HG03571 (cell line): Measurements from ENCODE around the gene SYMPK.
A peak's percentile ranks its signal among the peaks of the same experiment; 100 is the strongest.
"Not testable (repeated sequence)": the region's sequence is repeated elsewhere in the genome, so short reads cannot be mapped to it uniquely, and the experiment has no call there.

ENCODE experiments used
- ATAC-seq: cut with Tn5 transposase; IDR thresholded peaks from one replicate; pipeline ENCODE4 v1.9.1; 2021; ENCODE audit not compliant: unreplicated experiment

The SYMPK gene

DNA sequence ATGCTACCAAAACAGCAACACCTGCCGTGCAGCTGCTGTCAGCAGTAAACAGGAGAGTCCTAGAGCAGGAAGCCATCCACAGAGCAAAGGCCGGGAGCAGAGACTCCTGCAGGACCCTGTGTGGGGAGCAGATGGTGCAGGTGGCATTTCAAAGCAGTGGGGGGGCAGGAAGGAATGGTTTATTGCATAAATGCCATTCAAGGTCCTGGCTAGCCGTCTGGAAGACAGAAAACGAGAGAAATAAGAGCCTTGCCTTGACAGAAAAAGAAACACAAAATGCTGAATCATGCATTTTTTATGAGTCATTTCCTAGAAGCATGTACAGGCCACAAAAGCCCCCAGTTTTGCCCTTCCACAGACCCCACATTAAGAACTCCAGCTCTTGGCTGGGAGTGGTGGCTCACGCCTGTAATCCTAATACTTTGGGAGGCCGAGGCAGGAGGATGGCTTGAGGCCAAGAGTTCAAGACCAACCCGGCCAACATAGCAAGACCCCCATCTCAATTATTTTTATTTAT lies 53.2 kb downstream of the SYMPK start:
- ATAC-seq = no peak

DNA sequence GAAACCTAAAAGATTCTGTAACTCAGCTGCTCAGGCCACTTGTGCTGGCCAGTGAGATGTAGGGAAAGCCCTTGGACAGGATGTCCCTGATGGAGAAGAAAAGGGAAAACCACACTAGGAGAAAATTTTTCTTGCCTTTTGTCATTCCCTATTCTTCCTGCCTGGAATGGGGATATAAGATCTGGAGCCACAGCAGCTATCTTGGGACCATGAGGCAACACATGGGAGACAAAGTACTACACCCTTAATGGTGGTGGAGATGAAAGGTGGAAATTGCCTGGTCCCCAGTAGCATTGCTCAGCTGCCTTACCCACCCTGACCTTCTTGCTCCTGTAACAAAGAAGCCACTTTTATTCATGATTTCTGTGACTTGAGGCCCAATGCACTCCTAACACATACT lies 57.2 kb downstream of the SYMPK start:
- ATAC-seq = no peak

DNA sequence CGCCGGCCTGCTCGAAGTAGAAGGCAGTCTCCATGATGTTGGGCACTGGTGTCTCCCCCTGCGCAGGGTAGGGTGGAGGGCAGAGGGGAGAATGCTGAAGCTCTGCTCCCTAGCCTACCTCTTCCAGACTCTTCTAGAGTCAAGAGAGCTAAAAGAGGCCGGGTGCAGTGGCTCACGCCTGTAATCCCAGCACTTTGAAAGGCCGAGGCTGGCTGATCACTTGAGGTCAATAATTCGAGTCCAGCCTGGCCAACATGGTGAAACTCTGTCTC lies 58.1 kb downstream of the SYMPK start:
- ATAC-seq = no peak

DNA sequence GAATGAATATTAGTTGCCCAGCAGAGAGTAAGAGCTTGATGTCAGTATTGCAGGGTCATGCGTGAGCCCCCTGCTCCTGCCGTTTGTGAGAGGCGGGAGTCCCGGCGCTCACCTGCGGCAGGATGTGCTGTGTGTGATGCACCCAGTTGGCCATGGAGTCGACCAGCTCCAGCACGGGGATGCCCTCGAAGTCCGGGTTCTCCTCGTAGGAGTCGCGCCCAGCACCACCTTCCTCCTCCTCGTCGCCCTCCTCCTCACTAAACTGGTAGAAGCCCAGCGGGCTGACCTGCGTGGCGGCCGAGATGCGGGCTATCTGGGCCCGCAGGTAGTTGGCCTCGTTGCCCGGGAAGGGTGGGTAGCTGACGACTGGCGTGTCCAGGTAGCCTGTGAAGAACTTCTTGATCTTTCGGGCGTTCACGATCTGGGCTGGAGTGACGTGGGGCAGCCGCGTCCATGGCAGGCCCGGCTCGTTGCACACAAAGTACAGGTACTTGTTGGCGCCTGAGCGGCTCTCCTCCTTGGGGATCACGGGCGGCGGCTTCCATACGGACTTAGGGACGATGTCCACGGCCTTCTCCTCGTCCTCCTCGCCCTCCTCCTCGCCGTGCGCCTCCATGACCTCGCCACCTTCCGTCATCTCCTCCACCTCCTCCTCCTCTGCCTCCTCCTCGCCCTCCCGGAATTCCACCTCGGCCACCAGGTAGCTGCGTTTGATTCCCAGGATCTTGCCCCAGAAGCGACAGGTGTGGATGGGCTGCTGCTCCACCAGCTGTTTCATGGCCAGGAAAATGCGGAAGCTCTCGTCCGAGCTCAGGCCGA lies 58.6 kb downstream of the SYMPK start:
- ATAC-seq = no peak

DNA sequence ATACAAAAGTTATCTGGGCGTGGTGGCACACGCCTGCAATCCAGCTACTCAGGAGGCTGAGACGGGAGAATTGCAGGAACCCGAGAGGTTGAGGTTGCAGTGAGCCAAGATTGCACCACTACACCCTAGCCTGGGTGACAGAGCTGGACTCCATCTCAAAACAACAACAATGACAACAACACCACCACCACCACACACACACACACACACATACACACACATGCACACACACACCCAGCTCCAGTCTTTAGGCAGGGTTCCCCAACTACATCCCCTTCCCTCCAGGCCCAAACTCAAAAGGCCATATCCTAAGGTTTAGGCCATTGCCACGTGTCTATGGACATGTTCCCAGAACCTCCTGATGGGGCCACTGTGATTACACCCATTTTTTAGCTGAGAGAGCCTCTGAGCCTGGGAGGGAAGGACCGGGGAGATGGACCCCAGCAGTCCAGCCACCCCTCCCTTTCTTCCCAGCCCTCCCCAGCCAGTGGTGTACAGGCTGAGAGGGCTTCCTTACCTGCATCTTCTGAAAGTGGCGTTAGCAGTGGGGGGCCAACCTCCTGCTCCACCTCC lies 61.3 kb downstream of the SYMPK start:
- no peak for ATAC-seq

DNA sequence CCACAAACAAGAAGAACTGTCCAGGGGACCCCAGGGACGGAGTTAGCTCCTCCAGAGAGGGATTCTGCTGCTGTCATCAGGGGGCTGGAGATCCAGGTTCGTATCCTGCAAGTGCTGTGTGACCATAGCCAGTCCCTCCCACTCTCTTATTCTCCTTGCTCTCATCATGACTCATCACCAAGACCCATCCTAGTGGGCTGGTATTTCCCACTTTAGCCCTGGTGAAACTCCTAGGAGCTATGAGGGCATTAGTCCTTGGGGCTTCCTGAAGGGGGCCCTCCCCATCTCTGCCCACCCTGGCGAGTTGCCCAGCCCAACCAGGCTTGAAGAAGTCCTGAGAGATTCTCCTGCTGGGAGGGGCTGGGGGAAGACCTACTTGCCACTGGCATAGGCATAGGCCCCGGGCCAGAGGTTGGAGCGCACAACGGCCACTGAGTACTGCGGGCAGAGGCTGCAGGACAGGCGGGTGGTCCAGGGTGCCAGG lies 62.8 kb downstream of the SYMPK start:
- no peak for ATAC-seq

DNA sequence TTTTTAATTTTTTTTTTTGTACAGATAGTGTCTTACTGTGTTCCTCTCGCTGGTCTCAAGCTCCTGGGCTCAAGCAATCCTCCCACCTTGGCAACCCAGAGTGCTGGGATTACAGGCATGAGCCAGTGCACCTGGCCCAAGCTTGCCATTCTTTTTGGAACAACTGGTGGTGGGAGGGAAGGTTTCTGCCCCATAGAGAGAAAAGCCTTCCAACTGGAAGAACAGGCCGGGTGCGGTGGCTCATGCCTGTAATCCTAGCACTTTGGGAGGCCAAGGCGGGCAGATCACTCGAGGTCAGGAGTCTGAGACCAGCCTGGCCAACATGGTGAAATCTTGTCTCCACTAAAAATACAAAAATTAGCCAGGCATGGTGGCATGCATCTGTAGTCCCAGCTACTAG lies 63.4 kb downstream of the SYMPK start:
- ATAC-seq = not testable (repeated sequence)

DNA sequence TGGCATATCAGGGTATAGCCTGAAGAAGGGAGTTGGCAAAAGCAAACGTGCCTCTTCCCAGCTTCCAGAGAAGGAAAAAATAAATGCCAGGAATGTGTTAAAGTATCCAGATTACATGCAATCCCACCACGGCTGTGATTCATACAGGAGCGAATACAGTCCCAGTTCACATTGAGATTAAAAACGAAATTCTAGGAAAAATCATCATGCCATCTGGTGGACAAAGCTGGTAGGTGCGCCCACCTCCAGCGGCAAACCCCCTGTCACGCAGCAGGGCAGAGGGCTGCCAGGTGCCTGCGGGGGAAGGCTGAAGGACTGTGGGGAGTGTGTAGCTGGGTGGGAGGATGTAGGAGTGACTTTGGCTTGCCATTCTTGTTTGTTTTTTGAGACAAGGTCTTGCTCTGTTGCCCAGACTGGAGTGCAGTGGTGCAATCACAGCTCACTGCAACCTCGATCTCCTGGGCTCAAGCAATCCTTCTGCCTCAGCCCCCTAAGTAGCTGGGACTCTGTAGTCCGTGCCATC lies 63.9 kb downstream of the SYMPK start:
- no peak for ATAC-seq

DNA sequence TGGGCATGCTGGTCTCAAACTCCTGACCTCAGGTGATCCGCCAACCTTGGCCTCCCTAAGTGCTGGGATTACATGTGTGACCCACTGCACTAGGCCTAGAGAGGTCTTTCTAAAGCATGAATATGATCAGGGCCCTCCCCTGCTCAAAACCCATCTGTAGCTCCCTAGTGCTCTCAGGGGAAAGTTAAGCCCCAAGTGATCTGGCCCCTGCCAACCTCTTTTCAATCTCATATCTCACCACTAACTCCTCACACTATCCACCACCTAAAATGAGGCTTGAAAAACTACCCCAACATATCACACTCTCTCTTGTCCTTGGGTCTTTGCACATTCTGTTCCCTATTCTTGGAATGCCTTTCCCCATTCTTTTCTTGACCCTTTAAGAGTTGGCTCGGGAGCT lies 68.3 kb downstream of the SYMPK start:
- no peak for ATAC-seq

DNA sequence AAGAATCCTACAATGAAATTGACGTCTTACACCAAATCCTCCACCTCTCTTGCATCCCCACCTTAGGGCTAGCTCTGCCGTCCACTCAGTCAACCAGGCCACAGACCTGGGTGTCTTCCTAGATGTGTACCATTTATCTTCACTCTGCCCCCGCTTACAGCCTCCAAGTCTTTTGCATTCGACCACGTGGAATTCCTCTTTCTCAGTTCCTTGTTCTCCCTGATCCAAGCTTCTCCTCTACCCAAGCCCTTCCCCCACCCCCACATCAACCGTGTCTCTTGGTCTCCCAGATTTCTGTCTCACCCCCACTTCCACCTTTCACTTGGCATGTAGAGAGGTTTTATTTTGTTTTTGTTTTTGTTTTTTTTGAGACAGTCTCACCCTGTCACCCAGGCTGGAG lies 69.1 kb downstream of the SYMPK start:
- ATAC-seq = no peak

DNA sequence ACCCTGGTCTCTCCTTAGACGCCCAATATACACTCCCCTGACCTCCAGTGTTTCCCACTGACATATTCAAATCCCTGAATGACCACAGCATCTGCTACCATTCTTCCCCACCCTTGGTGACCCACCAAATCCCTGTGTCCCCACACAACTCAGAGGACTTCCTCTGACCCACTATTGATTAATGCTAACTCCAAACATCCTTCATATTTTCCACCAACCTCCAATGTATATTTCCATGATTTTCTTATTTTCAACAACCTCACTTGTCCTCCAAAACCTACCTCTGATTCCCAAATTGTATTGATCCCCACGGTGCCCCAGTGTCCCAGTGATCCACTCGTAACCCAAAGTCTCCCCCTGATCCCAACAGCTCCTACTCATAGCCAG lies 69.8 kb downstream of the SYMPK start:
- no peak for ATAC-seq

DNA sequence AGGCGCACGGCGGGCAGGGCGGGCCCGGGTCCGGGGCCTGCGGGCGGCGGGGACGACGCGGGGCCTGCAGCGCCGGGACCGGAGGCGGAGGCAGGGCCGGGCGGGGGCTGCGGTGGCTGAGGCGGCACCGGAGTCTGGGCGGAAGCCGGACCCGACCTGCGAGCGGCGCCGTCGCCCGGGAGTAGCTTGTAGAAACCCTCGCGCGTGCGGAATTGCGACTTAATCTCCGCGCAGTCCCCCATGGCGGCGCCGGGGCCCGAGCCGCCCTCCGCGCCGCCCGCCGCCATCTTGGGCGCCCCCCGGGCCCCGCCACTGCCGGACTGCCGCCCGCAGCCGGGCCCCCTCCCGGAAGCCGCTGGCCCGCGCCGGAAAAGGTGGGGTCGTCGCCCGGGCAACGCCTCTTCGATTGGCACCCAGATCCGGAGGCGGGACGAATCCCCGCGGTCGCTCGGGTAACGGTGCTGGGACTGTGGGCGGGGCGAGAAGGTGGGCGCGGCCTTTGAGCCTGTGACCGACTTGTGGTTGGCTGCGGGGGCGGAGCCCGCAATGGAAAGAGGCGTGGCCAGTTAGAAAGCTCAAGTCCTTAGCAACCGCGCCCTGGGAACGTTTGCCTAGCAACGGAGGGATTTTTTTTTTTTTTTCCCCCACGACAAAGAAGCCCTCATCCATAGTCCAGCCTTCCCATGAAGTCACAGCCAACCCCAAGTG lies 70.3 kb downstream of the SYMPK start, which contains the start of gene DMWD:
Gene DMWD (minus strand): TSS at position 376 of the 708 bp plus-strand sequence. CDS start 89 bp downstream, at position 287.
- peak; percentile 90 for ATAC-seq

DNA sequence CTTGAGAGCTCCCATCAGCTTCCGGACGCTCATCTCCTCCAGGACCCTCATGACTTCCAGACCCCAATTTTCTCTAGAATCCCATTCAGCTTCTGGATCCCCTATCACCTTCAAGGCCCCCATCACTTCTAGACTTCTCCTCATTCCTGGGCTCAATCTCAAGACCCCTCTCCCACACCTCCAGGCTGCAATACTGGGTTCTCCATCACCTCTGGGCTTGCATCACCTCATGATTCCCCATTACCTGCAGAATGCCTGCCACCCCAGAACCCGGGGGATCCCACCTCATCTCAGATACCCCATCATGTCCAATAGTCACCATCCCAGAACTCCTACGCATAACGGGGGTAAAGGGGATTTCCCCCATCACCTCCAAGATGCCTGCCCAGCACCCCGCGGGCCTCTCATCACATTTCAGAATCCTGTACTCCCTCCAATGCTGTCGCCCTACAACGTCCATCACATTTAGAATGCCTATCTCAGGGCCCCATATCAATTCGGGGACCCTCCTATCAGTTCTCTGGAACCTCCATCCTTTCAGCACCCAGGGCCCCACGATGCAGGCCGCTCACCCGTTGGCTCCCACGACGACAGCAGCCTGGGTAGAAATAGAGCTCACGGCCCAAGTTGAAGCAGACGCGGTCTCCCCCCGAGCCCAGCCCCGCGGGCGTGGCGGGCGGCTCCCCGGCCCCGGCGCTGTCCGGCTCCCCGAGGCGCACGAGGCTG lies 71.0 kb downstream of the SYMPK start:
- no peak for ATAC-seq

DNA sequence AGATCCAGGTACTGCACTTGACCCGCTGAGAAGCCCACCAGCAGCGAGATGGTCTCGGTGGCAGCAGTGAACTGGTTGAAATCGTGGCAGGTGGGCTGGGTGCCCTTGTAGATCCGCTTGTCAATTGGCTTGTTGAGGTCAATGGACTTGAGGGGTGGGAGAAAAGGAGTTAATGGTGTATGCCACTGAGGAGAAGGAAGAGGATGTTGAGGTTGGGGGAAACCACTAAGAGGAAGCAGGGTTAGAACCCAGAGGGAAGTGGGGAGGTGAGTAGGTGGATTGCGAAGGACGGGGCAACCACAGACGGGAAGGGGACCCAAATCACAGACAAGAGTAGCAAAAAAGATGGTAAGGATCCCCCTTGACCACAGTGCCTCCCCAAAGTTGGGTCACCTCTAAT lies 72.0 kb downstream of the SYMPK start:
- ATAC-seq = no peak

DNA sequence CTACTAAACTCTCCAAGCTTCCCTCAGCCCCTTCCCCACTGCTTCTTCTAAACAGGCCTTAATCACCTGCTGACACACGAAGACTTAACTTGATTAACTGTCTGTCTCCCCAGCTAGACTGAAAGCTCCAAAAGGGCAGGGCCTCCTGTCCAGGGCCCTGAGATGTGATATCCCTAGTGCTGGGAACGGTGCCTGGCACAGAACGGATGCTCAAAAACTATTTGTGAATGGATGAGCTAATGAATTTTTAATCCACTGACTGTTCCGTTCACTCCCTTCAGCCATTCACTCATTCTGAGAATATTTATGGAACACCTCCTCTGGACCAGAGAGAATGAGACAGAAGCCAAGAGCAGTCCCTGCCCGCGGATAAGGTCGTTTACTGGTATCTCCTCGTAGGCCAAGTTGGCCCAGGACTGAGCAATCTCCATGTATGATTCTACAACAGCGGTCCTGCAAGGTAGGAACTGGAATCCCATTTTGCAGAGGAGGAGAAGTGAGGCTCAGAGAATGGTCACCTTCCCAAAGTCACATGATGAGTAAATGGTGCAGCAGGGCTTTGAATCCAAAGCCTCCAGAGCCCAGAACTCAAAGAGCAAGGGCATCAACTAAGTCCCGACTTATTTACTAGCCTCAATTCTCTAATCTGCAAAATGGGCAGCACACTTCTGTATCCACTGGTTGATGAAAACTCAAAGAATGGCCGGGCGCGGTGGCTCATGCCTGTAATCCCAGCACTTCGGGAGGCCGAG lies 73.7 kb downstream of the SYMPK start:
- no peak for ATAC-seq

DNA sequence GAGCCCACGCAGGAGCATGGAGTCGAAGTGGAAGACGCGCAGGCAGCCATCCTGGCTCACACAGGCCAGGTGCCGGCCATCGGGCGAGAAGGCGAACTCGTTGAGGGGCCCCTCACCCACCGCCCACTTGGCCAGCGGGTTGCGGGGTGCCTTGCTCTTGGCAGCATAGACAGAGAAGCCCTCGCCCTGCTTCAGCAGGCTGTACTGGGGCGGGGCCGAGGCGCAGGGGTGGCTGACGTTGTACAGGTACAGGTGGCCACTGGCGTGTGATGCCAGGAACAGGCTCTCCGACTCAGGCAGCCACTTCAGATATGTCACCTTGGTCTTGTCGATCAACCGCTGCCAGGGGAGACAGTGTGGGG lies 76.4 kb downstream of the SYMPK start:
- ATAC-seq = no peak

DNA sequence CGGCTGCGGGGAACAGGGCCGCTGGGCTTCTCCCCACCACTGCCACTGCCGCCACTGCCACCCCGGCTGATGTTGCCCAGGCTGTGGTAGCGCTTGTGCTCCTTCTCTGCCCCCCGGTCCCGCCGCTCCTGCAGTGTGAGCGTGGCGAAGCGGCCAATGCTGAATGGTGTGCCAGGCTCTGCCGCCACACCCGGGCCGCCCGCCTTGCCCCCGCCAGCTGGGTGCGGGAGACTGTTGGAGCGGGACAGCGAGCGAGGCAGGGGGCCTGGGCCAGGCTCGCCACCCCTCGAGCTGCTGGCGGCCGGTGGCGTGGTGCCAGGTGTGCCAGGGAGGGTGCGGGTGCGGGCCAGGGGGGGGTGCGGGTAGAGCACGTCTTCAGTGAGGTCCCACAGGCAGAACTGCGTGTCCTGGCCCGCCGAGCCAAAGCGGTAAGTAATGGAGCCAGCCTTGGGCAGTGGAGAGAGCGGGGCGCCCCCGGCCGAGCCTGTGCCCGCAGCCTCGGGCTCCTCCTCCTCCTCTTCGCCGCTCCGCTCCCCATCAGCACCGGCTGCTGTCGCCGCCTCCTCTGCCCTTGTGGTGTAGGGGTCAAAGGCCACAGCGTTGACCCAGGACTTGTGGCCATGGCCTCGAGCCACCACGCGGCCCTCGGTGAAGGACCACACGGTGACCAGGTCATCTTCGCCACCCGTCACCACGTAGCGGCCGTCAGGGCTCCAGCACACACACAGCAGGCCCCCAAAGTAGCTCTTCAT lies 77.0 kb downstream of the SYMPK start:
- ATAC-seq = no peak

DNA sequence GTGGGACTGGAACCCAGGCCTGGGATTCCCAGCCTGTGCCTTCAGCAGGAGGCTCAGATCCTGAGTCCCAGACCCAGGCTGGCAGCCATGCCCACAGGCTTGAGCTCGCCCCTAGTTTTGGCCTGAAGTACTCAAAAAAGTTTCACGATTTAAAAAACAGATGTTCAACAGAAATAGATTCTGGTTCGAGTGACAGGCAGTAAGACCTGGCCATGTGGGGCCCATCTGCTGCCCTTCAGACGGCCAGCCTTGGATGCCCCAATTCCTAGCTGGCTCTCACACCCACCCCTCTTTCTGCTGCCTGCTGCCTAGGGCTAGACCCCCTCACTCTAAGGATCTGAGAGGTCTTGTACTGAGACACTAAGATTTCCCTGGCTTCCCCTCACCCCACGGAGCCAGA lies 77.8 kb downstream of the SYMPK start:
- no peak for ATAC-seq

DNA sequence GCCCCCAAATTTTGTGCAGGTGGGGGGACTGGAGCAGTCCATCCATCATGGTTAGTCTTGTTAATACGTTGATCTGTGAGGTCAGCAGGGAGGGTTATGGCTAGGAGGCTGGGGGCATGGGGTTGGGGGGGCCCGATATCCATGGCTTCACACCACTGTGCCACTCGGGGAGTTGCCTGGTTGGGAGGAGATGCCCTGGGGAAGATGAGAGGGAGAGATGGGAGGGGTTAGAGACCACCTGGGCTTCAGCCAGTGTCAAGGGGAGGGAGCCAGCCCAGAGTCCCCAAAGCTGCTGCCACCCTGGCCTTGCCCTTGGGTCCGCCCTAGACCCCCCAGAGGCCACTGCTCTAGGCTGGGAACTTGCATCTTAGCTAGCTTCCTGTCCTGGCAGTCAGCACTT lies 78.9 kb downstream of the SYMPK start:
- no peak for ATAC-seq
